DOHH2 (cell line): ENCODE results near the gene NELFB.

Experiments used
- CTCF ChIP-seq: fragments of 200-600 bp; sonication (generic); IDR thresholded peaks from one replicate; pipeline ENCODE4 v1.5.1; 2014; ENCODE audit warnings: antibody characterized with exemption, mild to moderate bottlenecking, low read depth, low read length; ENCODE audit not compliant: poor library complexity, severe bottlenecking
- EZH2phosphoT487 ChIP-seq: fragments of 200-600 bp; sonication (generic); IDR thresholded peaks from 2 replicates; pipeline ENCODE4 v1.6.1; 2017; ENCODE audit warnings: borderline replicate concordance, mild to moderate bottlenecking, antibody characterized with exemption, low read length, moderate library complexity, mixed read lengths

- TF ChIP-seq CTCF (no peak), EZH2phosphoT487 (no peak)
Observed at GRCh38 chr9:137214620-137215019, 40.5 kb upstream of the NELFB start.
